Hematopoietic multipotent progenitor cell treated with erythropoietin and hydrocortisone succinate and interleukin-3 and kit ligand, for 8 days (in vitro differentiated cells): Measurements from ENCODE around the gene APOBEC3A.
A peak's percentile ranks its signal among the peaks of the same experiment; 100 is the strongest.
"Not testable (repeated sequence)": the region's sequence is repeated elsewhere in the genome, so short reads cannot be mapped to it uniquely, and the experiment has no call there.

Experiments
- DNase-seq: peaks from one replicate; pipeline ENCODE4 v3.0.0-alpha.2; 2015

APOBEC3A gene

DNA sequence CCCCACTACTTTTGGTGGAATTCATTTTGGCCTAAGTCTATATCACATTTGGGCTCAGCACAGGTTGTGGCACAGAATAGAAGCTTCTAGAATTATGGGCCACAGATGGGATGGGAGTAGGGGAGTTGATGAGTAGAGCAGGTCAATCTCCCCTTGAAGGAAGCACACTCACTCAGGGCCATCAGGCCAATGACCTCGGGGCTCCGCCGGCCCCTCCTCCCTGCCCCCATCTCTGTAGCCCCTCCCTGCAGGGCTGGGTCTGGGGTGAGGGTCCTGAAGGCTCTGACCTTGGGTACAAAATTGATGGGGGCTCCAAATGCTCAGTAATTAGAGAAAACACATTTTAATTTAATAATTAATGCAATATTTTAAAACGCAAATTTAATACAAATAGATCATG is 3.3 kb downstream of the APOBEC3A start:
- DNase-seq, result not testable (repeated sequence)

DNA sequence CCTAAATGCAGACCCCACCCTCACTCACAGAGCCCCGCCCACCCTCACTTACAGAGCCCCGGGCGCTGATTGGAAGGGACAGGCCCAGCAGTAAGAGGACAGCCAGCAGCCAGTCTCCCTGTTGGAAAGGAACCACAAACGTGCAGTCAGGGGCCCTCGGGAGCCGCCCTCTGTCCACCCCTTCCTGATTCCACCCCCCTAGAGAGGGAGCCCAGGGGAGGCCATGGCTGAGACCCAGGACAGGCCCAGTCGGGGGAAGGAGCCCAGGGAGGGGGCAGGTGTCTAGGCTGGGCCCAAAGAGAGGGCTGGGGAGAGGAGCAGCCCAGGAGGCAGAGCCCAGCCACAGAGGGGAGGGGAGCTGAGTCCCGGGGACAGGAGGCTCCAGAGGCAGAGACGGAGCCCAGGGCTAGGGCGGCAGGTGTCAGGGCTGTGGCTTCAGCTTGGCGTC is 5.9 kb downstream of the APOBEC3A start:
- not testable (repeated sequence) for DNase-seq

DNA sequence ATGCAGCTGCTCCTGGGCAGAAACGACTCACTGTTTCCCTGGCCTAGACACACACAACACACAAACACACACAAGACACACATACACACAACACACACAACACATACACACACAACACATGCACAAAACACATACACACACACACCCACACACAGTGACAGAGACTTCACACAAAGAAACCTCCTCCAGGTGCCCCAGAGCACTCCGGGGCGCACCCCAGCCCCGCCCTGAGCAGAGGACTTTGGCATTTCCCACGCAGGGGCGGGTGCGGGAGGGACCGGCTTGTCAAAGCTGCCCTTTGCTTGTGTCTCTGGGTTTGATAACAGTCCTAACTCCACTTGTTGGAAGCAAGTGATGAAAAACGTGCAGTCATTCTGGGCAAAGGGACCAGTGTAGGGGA is 6.5 kb downstream of the APOBEC3A start:
- peak; percentile 82 for DNase-seq

DNA sequence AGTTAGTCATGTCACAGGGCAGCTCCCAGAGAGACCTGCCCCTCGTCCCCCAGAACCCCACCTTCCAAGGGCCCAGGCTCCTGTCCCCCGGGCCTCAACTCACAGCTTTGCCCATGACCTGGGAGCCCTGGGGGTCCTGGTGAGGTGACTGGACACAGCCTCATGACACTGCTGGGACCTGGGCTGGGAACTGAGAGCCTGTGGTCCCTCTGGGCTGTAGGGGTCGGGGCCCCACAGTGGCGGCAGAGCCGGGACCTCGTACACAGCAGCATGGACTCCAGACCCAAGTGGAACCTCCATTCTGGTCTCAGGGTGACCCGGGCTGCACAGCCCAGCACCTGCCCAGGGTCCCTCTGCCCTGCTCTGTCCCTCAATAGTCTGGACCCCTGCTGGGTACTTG is 6.9 kb downstream of the APOBEC3A start:
- no peak for DNase-seq

DNA sequence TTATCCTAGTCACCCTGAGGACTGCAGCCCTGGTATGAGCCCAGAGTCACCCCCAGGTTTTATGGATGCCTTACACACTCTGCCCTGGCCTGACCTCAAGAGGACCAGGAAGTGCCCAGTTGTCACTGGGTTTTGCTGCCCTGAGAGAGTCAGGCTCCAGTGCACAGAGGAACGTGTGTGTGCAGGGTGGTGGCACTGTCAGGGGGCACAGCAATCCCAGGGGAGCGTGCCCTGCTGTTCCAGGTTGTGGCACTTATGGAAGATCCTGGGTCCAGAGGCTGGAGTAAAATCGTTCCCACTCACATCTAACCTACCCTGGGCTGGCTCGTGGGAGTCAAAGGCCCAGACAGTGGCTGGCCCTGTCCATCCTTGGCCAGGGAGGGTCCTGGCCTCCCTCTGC is 7.6 kb downstream of the APOBEC3A start:
- DNase-seq, result no peak

DNA sequence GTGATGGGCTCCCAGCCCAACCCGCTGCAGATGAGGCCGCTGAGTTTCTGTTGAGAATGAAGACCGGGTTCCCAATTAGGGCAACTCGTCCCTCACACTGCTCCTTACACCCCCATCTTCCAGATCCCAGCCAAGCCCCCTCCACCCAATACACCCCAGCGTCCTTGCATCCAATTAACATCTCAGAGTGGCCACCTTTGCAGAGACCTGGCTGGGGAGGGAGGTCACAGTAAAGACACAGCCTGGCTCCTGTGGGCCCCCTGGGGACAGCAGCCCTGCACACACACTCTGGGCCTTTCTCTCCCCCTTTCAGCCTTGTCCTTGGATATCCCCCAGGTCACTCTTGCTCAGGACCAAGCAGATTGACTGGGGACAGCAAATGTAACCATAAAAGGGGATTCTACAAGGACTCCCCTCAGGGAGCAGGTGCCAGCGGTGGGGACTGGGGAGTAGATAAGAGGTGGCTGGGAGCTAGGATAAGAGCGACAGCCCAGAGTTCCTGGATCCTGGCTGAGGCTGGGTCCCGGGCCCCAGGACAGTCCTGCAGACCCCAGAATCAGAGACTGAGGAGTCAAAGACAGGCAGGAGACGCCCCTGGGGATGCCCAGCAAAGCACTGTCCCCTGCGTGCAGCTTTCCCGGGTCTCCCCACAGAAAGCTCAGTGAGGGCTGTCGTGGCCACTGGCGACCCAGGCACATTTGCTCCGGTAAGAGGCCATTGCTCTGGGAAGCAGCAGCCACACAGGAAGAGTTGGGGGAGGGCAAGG is 8.4 kb downstream of the APOBEC3A start:
- peak; percentile 65 for DNase-seq

DNA sequence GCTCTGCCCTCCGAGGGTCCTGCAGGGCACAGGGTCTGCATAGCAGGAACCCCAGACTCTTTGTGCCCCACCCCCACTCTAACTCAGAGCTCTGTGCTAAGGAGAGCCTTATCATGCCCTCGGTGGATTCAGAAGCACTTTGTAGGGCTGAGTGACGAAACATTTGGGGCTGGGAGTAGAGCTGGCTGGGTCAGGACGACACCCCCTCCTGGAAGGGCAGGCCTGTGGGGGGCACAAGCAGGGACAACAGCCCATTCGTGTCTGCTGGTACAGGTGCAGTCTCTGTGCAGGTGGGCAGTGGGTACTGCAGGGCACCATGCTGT is 8.9 kb downstream of the APOBEC3A start:
- DNase-seq, result peak; percentile 61

DNA sequence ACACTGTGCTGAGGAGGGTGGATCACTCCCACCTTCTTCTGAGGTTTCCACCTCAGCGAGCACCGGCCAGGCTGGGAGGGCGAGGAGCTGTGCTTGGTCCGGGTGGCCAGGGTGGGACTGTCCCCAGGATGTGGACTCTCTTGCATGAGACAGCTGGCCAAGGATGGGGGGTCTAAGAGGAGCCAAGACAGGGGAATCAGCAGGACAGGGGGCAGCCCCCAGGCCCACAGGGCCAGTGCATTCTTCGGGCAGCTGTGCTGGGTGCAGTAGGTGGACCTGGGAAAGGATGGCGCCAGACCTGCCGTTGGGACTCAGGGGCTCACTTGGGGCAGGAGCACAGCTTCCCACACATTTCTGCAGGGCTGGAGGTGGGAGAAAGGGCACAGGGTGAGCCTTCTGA is 9.5 kb downstream of the APOBEC3A start:
- no peak for DNase-seq

DNA sequence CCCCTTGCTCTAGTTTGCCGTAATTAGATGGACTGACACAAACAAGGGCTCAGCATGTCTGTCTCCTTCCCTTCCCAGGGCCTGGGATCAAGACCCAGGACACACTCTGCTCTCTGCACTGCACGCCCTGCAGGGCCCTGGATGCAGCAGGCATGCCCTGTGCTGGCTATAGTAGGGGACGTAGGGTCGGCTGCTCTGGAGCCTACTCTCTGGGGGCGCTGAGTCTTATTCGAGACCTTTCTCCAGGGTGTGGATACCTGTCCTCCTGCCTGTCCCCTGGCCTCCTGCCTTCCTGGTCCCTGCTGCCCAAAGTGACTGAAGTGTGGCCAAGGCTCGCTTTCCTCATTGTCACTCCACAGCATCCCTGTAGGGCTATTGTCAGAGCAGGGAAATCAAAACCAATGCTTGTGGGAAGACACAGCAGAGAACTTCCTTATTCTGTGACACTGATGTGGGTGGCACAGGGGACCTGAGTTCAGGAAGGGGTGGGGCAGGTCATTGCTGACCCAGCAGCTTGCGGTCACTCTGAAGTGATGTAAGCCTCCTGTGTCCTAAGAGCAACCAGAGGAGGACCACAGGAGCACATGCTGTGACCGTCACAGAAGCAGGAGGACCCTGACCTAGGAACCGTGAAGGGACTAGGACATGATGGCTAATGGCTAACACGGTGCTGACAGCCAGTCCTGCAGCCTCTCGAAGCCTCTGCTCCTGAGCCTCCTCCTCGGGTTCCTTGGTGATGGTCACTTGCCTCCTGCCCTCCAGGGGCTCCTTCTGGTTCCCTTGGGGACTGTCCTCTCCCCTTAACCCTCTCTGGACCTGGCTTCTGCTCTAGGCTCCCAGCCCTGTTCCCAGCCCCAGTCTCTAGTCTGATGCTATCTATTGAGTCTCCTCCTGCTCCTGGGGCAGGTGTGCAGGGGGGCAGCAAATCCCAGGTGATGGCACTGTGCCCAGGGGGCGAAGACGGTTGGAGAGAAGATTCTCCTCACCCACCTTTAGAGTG is 10.3 kb downstream of the APOBEC3A start:
- no peak for DNase-seq

DNA sequence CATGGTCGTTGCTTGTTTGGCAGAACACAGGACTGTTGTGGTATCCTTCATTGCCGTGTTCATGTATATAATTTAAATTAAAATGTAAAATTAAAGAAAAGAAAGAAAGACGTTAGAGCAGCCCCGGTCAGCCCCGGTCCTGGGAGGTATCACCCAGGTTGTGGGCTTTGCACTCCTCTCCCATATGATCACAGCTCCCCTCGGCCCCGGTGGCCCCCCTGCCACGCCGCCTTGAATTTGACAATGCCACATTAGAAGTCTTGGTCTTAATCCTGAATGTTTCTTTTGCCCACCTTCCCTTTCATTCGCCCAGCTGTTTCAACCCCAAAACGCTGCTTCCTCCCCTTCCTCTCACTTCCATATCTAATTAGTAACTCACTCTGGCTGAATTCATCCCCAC is 11.4 kb downstream of the APOBEC3A start:
- DNase-seq, result no peak

DNA sequence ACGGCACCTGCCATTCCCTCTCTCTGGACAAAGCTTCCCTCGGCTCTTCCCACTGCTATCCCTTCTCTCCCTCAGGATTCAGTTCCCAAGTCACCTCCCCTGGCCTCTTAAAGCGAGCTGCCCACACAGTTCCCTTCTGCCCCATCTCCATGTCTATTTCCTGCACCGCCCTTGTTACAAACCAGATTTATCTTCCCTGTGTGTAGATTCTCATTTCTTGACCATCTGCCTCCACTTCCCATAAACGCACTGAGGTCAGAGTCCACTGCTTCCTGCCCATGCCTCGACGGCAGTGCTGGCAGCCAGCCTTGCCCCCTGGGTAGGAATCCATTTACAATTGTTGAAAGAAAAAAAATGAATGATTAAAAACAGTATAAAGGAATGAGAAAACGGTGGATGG is 13.1 kb downstream of the APOBEC3A start:
- DNase-seq, result no peak

DNA sequence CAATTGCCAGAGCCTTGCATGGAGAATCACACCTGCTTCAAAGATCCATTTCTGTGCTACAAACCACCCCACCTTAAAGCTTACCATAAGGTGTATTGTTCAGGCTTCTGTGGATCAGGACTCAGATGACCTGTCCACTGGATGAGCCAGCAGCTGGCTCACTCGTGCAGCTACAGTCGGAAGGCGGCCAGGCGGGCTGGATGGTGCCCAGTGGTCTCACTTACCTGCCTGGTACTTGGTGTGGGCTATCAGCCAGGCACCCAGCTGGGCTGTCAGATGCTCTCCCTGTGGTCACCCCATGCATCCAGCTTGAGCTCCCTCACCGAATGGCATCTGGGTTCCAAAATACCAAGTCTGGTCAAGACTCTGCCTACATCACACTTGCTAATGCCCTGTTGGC is 13.8 kb downstream of the APOBEC3A start:
- DNase-seq, result no peak

DNA sequence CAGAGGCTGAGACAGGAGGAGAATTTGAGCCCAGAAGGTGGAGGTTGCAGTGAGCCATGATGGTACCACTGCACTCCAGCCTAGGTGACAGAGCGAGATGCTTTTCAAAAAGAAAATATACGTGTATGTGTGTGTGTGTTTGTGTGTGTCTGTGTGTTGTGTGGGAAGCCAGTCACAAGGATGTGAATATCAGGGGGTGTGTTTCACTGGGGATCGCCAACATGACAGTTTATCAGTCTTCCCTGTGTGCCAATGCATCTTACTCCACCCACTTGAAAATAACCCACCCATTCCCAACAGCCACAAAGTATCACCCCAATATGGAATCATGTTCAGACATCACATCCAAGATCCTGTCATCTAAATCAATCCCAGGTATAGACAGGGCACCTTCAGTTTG is 14.4 kb downstream of the APOBEC3A start:
- peak; percentile 22 for DNase-seq

DNA sequence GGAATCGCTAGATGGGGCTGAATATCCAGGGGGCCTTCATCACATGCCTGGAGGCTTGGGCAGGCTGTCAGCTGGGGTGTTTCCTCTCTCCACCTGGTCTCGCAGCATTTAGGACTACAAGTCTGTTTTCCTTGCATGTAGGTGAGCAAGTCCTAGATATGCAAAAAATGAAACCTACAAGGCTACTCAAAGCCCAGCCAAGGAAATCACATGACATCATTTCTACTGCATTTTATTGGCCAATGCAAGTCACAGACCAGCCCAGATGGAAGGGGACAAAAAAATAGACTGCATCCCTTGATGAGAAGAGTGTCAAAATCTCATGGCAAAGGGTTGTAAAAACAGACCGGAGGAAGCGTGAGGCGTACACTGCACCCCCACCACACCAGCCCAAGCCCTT is 15.1 kb downstream of the APOBEC3A start:
- no peak for DNase-seq

DNA sequence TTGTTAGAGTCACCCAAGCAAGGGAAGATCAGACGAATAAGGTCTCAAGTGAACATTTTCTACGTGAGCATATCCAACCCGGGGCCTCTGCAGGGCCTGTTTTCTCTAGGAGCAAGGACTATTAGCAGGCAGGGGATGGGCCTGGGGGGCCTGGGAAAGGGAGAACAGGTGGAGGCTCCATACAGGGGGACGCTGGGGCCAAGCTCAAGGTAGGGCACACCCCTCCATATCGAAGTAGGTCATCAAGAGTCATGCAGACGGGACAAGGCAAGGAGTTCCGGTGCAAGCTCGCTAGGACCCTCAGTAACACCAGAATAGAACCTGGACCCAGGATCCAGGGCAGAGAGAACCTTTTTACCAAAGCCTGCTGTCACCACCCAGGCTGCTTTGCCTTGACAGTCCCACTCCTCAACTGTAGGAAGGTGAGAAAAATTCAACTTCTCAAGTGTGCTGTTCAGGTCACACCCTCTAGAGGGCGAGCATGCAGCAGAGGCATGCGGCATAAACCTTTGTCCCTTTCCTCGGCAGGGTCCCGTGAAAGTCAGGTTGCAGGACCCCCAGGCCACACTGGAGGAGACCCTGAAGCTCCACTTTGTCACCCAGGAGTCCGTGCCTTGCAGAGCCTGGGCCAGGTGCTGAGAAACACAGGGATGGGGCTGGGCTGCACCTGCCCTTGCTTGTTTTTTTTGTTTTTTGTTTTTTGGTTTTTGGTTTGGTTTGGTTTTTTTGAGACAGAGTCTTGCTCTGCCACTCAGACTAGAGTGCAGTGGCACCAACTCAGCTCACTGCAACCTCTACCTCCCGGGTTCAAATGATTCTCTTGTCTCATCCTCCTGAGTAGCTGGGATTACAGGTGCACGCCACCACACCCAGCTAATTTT is 16.1 kb downstream of the APOBEC3A start:
- DNase-seq, result peak; percentile 61

DNA sequence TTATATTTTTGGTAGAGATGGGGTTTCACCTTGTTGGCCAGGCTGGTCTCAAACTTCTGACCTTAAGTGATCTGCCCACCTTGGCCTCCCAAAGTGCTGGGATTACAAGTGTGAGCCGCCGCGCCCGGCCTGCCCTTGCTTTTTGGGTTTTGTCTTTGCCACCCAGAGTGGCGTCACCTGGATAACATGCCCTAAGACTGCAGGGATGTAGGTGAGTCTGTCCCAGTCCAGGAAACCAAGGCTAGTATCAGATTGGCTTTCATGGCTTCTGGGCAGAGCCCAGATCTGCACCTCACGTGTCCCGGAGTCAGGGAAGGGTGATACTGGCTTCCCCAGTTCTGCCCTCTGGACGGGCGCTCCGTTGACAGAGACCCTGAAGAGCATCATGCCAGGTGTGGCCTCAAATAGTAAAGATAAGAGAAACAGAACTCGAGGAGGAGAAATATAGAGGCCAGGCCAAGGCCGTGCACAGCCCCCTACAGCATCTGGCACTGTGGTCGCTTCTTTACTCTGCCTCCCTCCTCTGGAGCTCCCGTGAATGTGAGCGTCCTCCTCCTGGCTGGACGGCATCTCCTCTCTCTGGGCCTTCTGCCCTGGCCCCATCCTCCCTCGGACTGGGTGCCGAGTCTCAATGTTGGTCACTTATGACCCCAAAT is 16.9 kb downstream of the APOBEC3A start:
- no peak for DNase-seq

DNA sequence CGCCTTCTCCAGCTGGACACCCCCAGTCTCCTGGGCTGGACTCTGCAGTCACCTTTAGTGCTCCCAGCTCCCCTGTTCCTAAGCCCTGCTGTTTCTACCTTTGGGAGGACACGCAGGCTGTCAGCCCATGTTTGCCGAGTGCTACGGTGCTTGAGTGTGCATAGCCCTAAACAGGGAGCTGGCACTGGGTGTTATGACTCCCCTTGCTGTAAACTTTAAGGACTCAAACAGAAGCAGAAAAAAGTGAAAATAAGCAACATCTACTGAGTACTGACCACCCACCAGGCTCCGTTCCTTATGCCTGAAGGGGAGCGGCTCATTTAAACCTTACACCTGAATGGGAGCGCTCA is 17.4 kb downstream of the APOBEC3A start:
- DNase-seq, result no peak

DNA sequence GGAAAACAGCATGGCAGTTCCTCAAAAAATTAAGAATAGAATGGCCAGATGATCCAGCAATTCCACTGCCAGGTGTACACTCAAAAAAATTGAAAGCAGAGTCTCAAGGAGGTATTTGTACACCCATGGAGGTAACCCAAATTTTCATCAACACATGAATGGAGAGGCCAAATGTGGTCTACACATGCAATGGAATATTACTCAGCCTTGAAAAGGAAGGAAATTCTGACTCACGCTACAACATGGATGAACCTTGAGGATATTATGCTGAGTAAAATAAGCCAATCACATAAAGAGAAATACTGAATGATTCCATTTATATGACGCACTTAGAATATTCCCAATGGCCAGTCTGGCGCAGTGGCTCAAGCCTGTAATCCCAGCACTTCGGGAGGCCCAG is 19.9 kb downstream of the APOBEC3A start:
- not testable (repeated sequence) for DNase-seq

DNA sequence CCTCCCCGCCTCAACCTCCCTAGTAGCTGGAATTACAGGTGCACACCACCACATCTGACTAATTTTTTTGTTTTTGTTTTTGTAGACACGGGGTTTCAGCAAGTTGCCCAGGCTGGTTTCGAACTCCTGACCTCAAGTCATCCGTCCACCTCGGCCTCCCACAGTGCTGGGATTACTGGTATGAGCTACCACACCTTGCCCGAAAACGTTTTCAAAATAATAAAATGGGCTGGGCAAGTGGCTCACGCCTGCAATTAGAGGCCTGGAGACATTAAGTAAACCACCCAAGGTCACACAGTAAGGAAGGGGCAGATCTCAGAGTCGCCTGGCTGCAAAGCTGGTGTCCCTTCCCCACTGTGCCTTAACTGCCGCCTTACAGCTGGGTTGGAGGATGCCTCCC is 23.2 kb downstream of the APOBEC3A start:
- DNase-seq, result not testable (repeated sequence)

DNA sequence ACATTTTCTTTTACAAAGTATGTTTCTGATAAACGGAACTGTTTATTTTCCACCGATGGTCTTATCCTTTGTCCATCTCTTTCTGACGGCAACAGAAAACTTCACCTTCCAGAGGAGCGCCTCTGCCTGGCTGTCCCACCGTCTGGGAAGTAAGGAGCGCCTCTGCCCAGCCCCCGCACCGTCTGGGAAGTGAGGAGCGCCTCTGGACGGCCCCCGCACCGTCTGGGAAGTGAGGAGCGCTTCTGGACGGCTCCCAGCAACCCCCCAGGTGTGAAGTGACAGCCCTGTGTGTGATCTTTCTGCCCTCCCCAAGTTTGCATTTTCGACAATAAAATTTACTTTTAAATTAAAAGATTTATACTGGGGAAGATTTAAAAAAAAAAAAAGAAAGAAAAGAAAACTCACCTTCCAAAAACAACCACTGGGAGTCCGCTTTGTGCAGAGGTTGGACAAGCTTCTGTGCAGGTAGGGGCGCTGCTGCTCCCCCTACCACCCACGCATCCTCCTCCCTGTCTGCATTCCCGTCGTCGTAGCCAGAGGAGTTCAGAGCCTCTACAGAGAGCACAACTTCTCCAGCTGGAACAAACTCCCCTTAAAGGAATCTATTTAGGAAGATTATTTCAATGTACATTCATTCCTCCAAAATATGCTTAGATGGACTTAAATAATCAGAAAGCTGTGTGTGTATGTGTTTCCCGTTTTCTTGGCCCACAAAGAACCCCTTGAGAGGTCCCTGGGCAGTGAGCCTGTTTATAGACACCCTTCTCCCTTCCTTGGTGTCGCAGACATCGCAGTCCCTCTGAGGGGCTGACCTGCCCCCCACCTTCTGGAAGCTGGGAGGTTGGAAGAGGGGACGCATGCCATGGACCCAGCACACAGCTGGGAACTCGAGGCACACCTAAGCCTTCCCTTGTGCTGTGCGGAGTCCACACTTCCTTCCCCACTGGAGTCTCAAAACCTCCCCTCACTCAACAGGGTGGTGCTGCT is 23.9 kb downstream of the APOBEC3A start:
- peak; percentile 52 for DNase-seq
